Colonic mucosa (tissue), 4 donors: ENCODE data around the gene NCOA1. TPM values are rescaled to one million over a fixed set of nuclear protein-coding genes. Genes with fewer than 3 reads are reported as not detected.

Source experiments
- DNase-seq: peaks from one replicate; pipeline ENCODE4 v3.0.0-alpha.2; 2020
- H3K27ac ChIP-seq: fragments of 200-600 bp; one replicate; pipeline ENCODE4 v1.8.0; 2021
- H3K27me3 ChIP-seq: fragments of 200-600 bp; one replicate; pipeline ENCODE4 v1.8.0; 2021
- H3K36me3 ChIP-seq: fragments of 200-600 bp; one replicate; pipeline ENCODE4 v1.8.0; 2021
- H3K4me1 ChIP-seq: fragments of 200-600 bp; one replicate; pipeline ENCODE4 v1.8.0; 2021; ENCODE audit warnings: mild to moderate bottlenecking
- H3K4me3 ChIP-seq: fragments of 200-600 bp; one replicate; pipeline ENCODE4 v1.8.0; 2021
- H3K9ac ChIP-seq, 2 donors: one replicate each; pipeline ENCODE4 v1.7.0; 2013; ENCODE audit warnings: control low read depth in 2 of 2, low read depth in 2 of 2, low read length in 2 of 2
- H3K9me3 ChIP-seq: fragments of 200-600 bp; one replicate; pipeline ENCODE4 v1.8.0; 2021
- CTCF ChIP-seq: fragments of 200-600 bp; IDR thresholded peaks from one replicate; pipeline ENCODE4 v1.8.0; 2022; ENCODE audit warnings: antibody characterized with exemption, mild to moderate bottlenecking
- intact Hi-C: fragments of 100-400 bp; cut with DNase I; formaldehyde crosslinking; loops from one replicate; pipeline ENCODE4 v1.14.1; 2022
- total RNA-seq, 2 donors: library from RNA; stranded (reverse); fragmentation: NEBNext Ultra II Directional in 1 of 2; extraction: Animal tissue kit (Norgen Biotek cat#: 25700) in 1 of 2; gene quantifications; one replicate each; pipeline ENCODE4 v1.2.1, GENCODE V29; 2021
- donor health status: healthy.
- donor health status: DM: no; HTN: no; CAD: no.
- donor health status: DM: no; HTN: no; CAD: no.

NCOA1 gene
- total RNA-seq, 2 donors from 2014 or later = 24.8 to 35.2 TPM

- Histone ChIP-seq H3K4me1 (no peaks in the 10 kb centered on the region), H3K27ac (no peak overlapping the region), H3K27me3 (no peaks in the 10 kb centered on the region), H3K9me3 (no peaks in the 10 kb centered on the region), H3K4me3 (no peak overlapping the region), H3K36me3 (no peaks in the 10 kb centered on the region), H3K9ac (no peak overlapping the region)
- intact Hi-C loops = no loop called here
- no peak for DNase-seq
- no peak for TF ChIP-seq CTCF
Measured at GRCh38 chr2:24512404-24512803, 21.4 kb downstream of the NCOA1 start.

- no peaks in the 10 kb centered on the region for H3K27me3 ChIP-seq
- no peaks in the 10 kb centered on the region for H3K9me3 ChIP-seq
- no peak overlapping the region for H3K27ac ChIP-seq
- intact Hi-C loops = no loop called here
- H3K4me1 ChIP-seq = no peaks in the 10 kb centered on the region
- H3K4me3 ChIP-seq = no peak overlapping the region
- H3K36me3 ChIP-seq = no peaks in the 10 kb centered on the region
- no peak for TF ChIP-seq CTCF
- no peak for DNase-seq
- no peak overlapping the region for H3K9ac ChIP-seq
Measured at GRCh38 chr2:24512831-24513230, 21.8 kb downstream of the NCOA1 start.

- TF ChIP-seq CTCF = no peak
- Histone ChIP-seq H3K9me3 (no peaks in the 10 kb centered on the region), H3K27me3 (no peaks in the 10 kb centered on the region), H3K27ac (no peak overlapping the region), H3K4me1 (no peaks in the 10 kb centered on the region), H3K4me3 (no peak overlapping the region), H3K36me3 (no peaks in the 10 kb centered on the region), H3K9ac (no peak overlapping the region)
- no peak for DNase-seq
- intact Hi-C loops = no loop called here
Measured at GRCh38 chr2:24513281-24514071, 22.4 kb downstream of the NCOA1 start.

- intact Hi-C loops = no loop called here
- Histone ChIP-seq H3K36me3 (no peaks in the 10 kb centered on the region), H3K4me1 (no peaks in the 10 kb centered on the region), H3K27ac (no peak overlapping the region), H3K9ac (no peak overlapping the region), H3K4me3 (no peak overlapping the region), H3K9me3 (no peaks in the 10 kb centered on the region), H3K27me3 (no peaks in the 10 kb centered on the region)
- TF ChIP-seq CTCF = no peak
- DNase-seq = no peak
Measured at GRCh38 chr2:24514820-24515219, 23.8 kb downstream of the NCOA1 start.

GRCh38 chr2:24515335-24515734 is 24.3 kb downstream of the NCOA1 start:
- no peak for DNase-seq
- no peaks in the 10 kb centered on the region for H3K36me3 ChIP-seq
- intact Hi-C loops = no loop called here
- no peak overlapping the region for H3K4me3 ChIP-seq
- H3K9ac ChIP-seq = no peak overlapping the region
- H3K4me1 ChIP-seq = no peaks in the 10 kb centered on the region
- H3K27ac ChIP-seq = no peak overlapping the region
- no peaks in the 10 kb centered on the region for H3K9me3 ChIP-seq
- H3K27me3 ChIP-seq = no peaks in the 10 kb centered on the region
- TF ChIP-seq CTCF = no peak
